ENCODE results near the gene NOX1. TPM values are rescaled to one million over a fixed set of nuclear protein-coding genes. Genes with fewer than 3 reads are reported as not detected.
A peak's percentile ranks its signal among the peaks of the same experiment; 100 is the strongest.
"Not testable (repeated sequence)": the region's sequence is repeated elsewhere in the genome, so short reads cannot be mapped to it uniquely, and the experiment has no call there.

The NOX1 gene
- total RNA-seq, 2 donors from 2014 or later: not detected

- no peak for ATAC-seq
- peaks cover 27 to 51% of the 10 kb centered on the region in 2 donors for H3K36me3 Mint-ChIP-seq
These were observed 42.8 kb downstream of the NOX1 start for GRCh38 chrX:100831219-100831946.

GRCh38 chrX:100830547-100830946 lies 43.6 kb downstream of the NOX1 start:
- ATAC-seq (peak; percentile 22 to 42), DNase-seq (ENCODE audit: low spot score in 2 of 2) (no peak)
- Mint-ChIP-seq H3K36me3 (peaks cover 27 to 51% of the 10 kb centered on the region in 2 donors), H3K9me3 (no peaks in the 10 kb centered on the region), H3K27ac (peak overlapping the region; percentile 94 to 97)

More at GRCh38 chrX:100831219-100831946, 42.8 kb downstream of the NOX1 start:
- peak overlapping the region; percentile 94 to 97 for H3K27ac Mint-ChIP-seq
- H3K9me3 Mint-ChIP-seq: no peaks in the 10 kb centered on the region
- no peak for DNase-seq (ENCODE audit: low spot score in 2 of 2)

- DNase-seq (ENCODE audit: low spot score in 2 of 2) (no peak), ATAC-seq (peak; percentile 48 to 59)
- Mint-ChIP-seq H3K27ac (peak overlapping the region; percentile 94 to 97), H3K9me3 (no peaks in the 10 kb centered on the region), H3K36me3 (peaks cover 27 to 51% of the 10 kb centered on the region in 2 donors)
These were observed 44.0 kb downstream of the NOX1 start for GRCh38 chrX:100830143-100830542.

GRCh38 chrX:100829730-100830129 lies 44.4 kb downstream of the NOX1 start:
- H3K9me3 Mint-ChIP-seq: no peaks in the 10 kb centered on the region
- H3K36me3 Mint-ChIP-seq: peaks cover 27 to 51% of the 10 kb centered on the region in 2 donors
- peak overlapping the region; percentile 94 to 97 for H3K27ac Mint-ChIP-seq
- ATAC-seq (peak; percentile 91), DNase-seq (ENCODE audit: low spot score in 2 of 2) (peak in 1 of 2 donors; percentile 5)

- no peaks in the 10 kb centered on the region for H3K9me3 Mint-ChIP-seq
- DNase-seq (ENCODE audit: low spot score in 2 of 2): peak; percentile 69 to 79
- H3K27ac Mint-ChIP-seq: peak within 1 kb of the TSS; percentile 90 to 98
- H3K36me3 Mint-ChIP-seq: peaks cover 7 to 10% of the 10 kb centered on the region in 2 donors
- peak; percentile 99 to 100 for ATAC-seq
These were observed 54.1 kb downstream of the NOX1 start, which contains the start of gene CSTF2 for GRCh38 chrX:100819837-100820666. TSS of gene CSTF2 (plus strand) at chrX:100820391. CDS start at chrX:100820417, 26 bp downstream.

GRCh38 chrX:100819534-100819836 lies 54.7 kb downstream of the NOX1 start:
- Mint-ChIP-seq H3K9me3 (no peaks in the 10 kb centered on the region), H3K27ac (peak overlapping the region; percentile 90 to 98), H3K36me3 (peaks cover 7 to 10% of the 10 kb centered on the region in 2 donors)
- DNase-seq (ENCODE audit: low spot score in 2 of 2) (no peak), ATAC-seq (no peak)

- DNase-seq (ENCODE audit: low spot score in 2 of 2): no peak
- H3K27ac Mint-ChIP-seq: no peak overlapping the region
- peaks cover 6 to 7% of the 10 kb centered on the region in 2 donors for H3K36me3 Mint-ChIP-seq
- ATAC-seq: no peak
- H3K9me3 Mint-ChIP-seq: no peaks in the 10 kb centered on the region
These were observed 56.8 kb downstream of the NOX1 start for GRCh38 chrX:100817340-100817739.

- Mint-ChIP-seq H3K9me3 (peaks cover 4 to 5% of the 10 kb centered on the region in 2 donors), H3K36me3 (peaks cover 0 to 7% of the 10 kb centered on the region in 2 donors), H3K27ac (no peak overlapping the region)
- no peak for ATAC-seq
- no peak for DNase-seq (ENCODE audit: low spot score in 2 of 2)
These were observed 61.7 kb downstream of the NOX1 start for GRCh38 chrX:100812216-100813158.

GRCh38 chrX:100808265-100808664 lies 65.9 kb downstream of the NOX1 start:
- DNase-seq (ENCODE audit: low spot score in 2 of 2); H3K36me3 Mint-ChIP-seq; H3K27ac Mint-ChIP-seq; ATAC-seq: not testable (repeated sequence)
- H3K9me3 Mint-ChIP-seq: peaks cover 12 to 16% of the 10 kb centered on the region in 2 donors

- Mint-ChIP-seq H3K9me3 (peaks cover 12 to 13% of the 10 kb centered on the region in 2 donors), H3K36me3 (no peaks in the 10 kb centered on the region), H3K27ac (no peak overlapping the region)
- no peak for DNase-seq (ENCODE audit: low spot score in 2 of 2)
- no peak for ATAC-seq
These were observed 69.4 kb downstream of the NOX1 start for GRCh38 chrX:100804780-100805179.

GRCh38 chrX:100802843-100803242 lies 71.3 kb downstream of the NOX1 start:
- Mint-ChIP-seq H3K27ac (no peak overlapping the region), H3K36me3 (no peaks in the 10 kb centered on the region), H3K9me3 (peaks cover 8 to 11% of the 10 kb centered on the region in 2 donors)
- ATAC-seq (no peak), DNase-seq (ENCODE audit: low spot score in 2 of 2) (no peak)

GRCh38 chrX:100798484-100799214 lies 75.5 kb downstream of the NOX1 start:
- Mint-ChIP-seq H3K9me3 (no peaks in the 10 kb centered on the region), H3K27ac (no peak overlapping the region), H3K36me3 (no peaks in the 10 kb centered on the region)
- no peak for DNase-seq (ENCODE audit: low spot score in 2 of 2)
- no peak for ATAC-seq

- no peak overlapping the region for H3K27ac Mint-ChIP-seq
- DNase-seq (ENCODE audit: low spot score in 2 of 2): no peak
- no peak for ATAC-seq
- no peaks in the 10 kb centered on the region for H3K36me3 Mint-ChIP-seq
- no peaks in the 10 kb centered on the region for H3K9me3 Mint-ChIP-seq
These were observed 76.8 kb downstream of the NOX1 start for GRCh38 chrX:100797359-100797758.

GRCh38 chrX:100796371-100796770 lies 77.8 kb downstream of the NOX1 start:
- not testable (repeated sequence) for H3K27ac Mint-ChIP-seq; H3K36me3 Mint-ChIP-seq; DNase-seq (ENCODE audit: low spot score in 2 of 2); H3K9me3 Mint-ChIP-seq; ATAC-seq
